HuH-7.5 (cell line): ENCODE measurements around the gene TBC1D5.
A peak's percentile ranks its signal among the peaks of the same experiment; 100 is the strongest.
"Not testable (repeated sequence)": the region's sequence is repeated elsewhere in the genome, so short reads cannot be mapped to it uniquely, and the experiment has no call there.

Experiments
- DNase-seq: peaks from one replicate; pipeline ENCODE4 v3.0.0; 2011; ENCODE audit warnings: low spot score

TBC1D5 gene

DNA sequence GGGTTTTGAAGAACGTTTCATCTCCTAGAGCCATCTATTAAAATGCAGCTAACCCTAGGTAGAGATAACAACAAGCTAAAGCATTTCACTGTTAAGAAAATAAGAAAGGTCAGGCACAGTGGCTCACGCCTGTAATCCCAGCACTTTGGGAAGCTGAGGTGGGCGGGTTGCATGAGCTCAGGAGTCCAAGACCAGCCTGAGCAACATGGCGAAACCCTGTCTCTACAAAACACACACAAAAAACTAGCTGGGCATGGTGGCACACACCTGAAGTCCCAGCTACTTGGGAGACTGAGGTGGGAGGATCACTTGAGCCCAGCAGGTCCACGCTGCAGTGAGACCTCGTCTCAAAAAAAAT is 5.4 kb upstream of the TBC1D5 start:
- no peak for DNase-seq

DNA sequence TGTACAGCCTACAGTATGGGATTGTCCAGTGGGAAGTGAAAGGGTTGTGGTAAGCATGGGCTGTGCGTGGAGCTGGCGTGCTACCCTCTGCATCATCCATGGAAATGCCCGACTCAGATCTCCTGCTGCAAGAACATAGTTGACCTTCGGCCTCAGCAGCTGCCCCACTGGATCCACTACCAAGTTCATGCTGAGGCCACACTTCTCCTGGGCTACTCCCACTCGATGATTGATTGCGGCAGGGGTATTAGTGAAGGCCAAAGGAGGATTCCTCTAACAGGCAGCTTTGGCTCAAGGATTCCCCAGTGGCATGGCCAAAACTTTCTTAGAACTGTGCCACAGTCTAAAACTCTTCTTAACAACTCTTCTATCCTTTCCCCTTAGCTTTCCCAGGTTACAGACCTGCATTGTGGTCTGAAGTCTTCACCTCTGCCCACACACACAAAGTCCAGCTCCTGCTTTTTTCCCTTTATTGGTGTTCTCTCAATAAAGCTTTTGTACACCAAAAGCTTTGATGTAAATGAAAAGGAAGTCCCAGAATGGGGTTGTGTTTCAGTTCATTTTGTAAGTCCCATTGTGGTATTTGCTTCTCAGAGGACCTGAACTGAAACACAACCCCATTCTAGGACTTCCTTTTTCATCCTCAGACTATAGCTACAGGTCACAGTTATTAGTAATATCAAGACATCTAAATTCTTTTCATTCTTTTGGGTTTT is 4.9 kb upstream of the TBC1D5 start:
- DNase-seq = no peak

DNA sequence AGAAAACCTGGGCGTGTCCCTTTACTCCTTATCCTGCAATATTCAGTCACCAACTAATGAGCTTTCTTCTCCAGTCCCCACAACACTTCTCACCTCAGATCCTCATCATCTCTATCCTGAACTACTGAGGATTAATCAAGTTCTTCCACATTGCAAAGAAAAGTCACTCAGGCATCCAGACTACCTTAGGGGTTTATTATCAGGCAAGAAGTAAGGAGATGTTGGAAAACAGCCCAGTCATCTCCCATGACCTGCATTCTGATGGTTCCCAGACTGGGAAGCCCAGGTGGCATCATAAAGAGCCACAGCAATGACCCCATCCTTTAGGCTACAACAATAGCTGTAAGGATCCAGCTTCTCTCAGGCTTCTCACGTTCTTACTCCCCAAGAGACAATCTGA is 3.5 kb upstream of the TBC1D5 start:
- no peak for DNase-seq

DNA sequence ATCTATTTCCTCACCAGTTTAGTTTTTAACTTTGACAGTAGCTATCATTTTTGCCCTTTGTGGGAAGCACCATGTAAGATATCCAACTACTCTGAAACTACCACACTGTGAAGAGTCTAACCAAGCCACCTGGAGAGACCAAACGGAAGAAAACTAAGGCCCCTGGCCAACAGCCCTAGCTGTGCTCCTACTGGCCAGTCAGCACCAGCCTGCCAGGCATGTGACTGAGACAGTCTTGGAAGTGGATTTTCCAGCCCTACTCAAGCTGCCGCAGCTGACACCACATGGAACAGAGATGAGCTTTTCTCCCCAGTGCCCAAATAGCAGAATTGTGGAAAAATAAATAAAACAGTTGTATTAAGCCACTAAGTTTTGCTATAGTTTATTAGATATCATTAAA is 2.9 kb upstream of the TBC1D5 start:
- DNase-seq = no peak

DNA sequence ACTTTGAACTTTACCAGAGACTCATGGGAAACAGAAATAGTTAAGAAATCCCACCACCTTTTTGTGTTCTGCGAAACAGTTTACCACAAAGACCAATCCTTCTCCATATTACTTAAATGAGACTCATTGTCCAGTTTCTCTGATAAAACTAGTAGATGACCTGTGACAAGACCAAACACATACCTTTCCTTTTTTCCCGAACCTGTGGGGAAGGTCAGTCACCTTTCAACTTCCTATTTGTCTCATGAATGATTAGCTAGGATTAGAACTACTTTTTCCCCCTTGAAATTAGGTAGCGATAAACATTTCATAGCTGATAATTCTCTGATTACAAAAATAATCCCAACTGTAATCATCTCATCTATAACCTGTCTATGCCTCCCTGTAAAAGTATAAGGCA is 2.3 kb upstream of the TBC1D5 start:
- DNase-seq = no peak

DNA sequence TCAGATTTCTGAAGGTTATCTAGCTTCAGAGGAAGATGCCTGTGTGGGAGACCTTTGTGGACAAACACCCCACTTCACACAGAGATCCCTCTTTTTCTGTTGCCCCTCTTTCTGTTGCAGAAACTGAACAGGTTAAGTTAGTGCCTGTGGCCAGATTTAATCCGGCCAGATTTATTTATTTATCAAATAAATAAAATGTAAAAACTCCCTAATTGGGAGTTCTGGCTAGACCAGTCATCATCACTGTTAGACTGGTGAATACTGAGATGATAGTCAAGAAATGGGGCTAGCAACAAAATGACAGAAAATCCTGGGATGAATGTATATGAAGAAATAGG is 1.2 kb upstream of the TBC1D5 start:
- no peak for DNase-seq

DNA sequence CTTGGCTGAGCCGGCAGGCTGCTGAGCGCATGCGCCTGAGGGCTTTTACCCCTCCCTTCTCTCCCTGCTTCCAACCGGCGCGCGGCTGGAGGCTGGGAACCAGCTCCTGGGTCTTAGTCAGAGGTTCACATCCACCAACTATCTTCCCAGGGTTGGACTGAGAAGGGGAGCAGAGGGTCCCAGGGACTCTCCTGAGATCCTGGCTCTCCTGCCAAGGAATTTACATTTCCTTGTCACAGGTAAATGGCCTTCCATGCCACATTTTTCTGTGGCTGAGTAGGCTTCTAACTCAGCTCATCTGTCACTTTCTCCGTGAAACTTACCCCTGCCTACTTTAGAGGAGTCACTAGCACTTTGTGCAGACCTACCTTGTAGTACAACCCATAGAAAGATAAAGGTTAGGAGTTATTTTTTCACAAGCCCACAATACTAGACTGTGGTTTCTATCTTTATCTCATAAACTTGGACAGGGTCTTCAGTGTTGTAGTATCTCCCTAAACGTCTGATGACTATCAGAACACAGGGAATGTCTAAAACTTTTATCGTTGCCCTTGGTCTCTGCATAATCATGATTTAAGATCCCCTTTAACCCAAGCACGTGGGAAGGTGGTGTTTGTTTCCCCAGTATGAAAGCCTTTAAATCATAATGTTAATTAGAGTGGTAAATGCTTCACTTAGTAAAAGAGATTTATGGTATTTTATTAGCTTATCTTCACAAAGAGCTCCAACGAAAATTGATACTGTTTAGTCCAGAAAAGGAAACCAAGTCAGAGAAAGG is 638 bp upstream of the TBC1D5 start:
- peak; percentile 56 for DNase-seq

DNA sequence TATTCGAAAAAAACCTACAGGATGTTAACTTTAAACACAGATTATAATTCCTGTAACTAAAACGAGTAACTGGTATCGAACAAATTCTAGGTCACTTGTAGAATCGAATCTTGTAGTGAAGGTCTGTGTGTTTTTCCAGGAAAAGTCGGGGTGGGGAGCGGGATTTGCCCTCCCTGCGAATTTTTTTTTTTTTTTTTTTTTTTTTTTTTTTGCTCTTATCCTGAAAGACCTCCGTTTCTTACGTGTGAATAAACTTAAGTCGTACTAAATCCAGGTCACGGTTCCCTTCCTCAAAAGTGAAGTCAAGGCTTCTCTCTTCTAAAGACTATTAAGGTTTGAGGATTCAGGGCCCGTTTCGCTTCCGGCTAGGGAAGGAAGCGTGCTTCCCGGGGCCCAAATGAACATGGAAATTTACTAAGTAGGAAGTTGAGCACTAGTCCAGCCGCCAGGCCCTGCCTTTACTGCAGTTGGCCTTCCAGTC is 770 bp downstream of the TBC1D5 start:
- DNase-seq = peak; percentile 22

DNA sequence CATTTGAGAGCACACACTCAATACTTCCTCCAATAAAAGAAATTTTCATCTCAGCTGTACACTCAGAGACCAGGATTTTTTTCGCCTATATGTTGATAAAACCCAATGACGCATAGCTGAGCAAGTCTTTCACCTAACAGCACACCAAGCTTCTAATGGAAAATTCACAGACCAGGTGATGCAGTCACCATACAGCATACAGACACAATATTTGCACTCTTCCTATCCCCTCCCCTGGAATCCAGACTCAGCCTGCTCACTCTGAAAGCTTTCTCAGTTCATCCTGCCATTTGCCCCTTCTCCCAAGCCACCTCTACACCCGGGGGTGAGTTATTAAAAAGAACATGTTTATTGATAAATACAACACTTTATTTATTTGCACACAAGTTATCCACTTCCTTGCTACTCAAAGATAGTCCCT is 1.7 kb downstream of the TBC1D5 start:
- peak; percentile 74 for DNase-seq

DNA sequence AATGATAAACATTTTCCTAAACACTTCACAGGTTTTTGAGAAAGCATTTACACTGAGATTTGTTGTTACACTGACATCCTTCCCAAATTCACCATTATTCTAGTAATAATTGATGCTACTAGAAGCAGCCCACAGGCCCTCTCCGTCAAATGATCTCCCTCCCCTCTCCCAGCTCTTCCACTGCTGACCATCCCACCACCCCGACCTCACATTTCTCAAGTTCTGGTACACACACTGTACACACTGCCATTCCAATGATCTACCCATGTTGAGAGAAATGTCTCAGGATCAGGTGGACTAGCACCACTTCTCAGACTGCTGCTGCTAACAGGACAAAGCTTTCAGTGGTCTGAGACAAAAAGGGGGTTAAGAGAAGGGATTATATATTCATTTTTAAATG is 3.5 kb downstream of the TBC1D5 start:
- no peak for DNase-seq

DNA sequence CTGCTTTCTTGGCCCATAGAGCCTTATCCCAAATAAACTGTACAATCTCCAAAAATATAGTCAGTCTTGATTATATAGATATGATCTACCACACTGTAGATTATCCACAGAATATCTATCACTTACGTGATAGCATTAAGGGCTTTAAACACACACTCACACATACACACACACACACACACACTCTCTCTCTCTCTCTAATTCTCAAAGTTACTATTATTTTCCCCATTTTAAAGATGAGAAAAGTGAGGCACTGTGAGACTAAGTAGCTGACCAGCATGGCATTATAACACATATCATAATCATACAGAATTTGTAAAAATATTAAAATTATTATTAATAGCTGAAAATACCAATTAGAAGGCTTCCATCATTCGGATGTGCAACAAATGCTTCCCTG is 4.2 kb downstream of the TBC1D5 start:
- DNase-seq = no peak

DNA sequence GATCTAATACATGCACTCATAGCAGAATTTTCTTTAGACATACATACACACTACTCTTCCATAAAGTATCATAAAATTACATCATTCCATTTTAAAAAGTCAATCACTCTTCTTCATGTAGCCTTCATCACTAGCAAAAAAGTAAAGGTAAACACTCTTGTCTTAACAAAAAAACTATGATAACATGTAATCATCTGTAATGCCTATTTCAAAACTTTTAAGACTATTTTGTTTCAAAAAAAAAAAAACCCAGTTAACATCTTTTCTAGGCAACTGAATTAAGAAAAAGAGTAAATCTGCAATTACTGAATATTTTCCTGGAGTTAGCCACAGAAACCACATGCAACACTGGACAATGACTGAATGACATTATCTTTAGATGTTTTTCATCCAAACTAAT is 4.8 kb downstream of the TBC1D5 start:
- DNase-seq = no peak

DNA sequence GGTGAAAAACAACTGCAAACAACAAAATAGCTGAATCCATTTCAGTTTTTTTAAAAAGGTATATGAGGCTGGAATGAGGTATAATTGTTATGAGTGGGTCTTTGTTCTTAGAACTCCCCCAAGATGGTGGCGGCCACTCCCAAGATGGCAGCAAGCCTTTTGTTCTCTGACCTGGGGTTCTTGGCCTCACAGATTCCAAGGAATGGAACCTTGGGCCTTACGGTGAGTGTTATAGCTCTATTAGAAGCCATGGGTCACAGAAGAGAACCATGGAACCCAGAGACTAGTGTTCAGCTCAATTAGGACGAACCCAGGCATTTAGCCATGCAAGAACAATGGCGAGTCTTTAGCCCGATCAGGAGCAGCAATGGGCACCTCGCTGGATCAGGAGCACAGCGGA is 7.1 kb downstream of the TBC1D5 start:
- not testable (repeated sequence) for DNase-seq

DNA sequence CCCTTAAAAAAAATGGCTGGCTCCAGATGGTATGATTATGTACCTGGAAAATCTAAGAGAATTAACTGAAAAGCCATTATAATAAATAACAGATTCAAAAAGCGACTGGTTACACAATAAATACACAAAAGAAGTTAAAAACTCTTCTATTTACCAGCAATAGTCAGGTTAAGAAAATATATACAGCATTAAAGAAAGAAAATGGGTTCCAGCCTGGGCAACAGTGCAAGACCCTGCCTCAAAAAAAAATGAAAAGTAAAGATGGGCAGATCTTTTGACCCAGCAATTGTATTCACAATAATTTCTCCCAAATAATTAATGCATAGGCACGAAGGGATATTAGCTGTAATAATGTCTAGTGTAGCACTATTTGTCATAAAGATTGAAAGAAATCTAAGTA is 8.7 kb downstream of the TBC1D5 start:
- DNase-seq = no peak

DNA sequence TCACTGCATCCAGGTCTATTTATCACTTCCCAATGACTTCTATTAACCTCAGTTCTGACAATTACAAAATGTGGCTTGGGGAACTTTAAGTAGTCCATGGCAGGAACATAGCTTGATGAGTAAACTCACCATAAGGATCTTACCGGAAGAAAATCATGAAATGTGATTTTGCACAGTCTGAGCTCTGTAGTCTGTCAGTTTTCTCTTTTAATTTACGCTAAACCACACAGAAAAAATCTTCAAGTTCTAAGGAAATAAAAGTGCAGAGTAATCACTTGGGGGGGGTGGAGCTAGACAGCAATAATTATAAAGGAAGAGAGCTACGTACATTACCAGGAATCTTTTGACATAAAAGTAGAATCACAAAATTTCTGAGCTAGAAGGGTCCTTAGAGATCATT is 9.2 kb downstream of the TBC1D5 start:
- DNase-seq = no peak

DNA sequence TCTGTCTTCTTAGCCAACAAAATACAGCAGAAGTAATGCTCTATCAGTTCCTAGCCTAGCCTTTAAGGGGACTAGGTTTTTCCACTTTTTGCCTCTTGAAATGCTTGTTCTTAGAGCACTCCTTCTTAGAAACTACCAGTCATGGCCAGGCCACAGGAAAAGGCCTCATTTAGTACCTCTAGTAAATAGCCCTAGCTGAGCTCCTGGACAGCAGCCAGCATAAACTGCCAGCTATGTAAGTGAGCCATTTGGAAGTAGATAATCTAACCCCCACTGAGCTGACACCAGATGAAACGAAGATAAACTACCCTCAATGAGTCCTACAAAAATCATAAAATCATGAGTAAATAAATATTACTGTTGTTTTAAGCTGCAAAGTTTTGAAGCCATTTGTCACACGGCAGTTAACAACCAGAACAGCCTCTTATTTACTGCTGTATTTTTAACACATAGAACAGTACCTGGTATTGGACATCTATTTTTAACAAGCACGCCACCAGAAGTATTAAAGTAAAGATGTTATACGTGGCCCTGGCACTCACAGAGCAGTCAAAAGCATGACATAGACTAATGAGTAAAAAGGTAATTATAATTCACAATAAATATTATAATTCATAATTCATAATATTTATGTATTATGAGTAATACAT is 12.0 kb downstream of the TBC1D5 start:
- DNase-seq = peak; percentile 20

DNA sequence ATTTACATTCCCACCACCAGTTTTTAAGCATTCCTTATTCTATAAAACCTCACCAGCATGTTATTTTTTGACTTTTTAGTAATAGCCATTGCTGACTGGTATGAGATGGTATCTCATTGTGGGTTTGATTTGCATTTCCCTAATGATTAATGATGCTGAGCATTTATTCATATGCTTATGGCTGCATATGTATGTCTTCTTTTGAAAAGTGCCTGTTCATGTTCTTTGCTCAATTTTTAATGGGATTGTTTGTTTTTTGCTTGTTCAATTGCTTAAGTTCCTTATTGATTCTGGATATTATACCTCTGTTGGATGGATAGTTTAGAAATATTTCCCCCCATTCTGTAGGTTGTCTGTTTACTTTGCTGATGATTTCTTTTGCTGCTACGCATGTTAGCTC is 16.1 kb downstream of the TBC1D5 start:
- DNase-seq = no peak

DNA sequence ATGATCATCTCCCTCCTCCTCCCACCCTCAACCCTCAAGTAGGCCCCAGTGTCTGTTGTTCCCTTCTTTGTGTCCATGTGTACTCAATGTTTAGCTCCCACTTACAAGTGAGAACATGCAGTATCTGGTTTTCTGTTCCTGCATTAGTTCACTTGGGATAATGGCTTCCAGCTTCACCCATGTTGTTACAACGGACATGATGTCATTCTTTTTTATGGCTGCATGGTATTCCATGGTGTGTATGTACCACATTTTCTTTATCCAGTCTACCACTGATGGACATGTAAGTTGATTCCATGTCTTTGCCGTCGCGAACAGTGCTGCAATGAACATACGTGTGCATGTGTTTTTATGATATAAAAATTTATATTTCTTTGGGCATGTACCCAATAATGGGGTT is 16.6 kb downstream of the TBC1D5 start:
- DNase-seq = not testable (repeated sequence)

DNA sequence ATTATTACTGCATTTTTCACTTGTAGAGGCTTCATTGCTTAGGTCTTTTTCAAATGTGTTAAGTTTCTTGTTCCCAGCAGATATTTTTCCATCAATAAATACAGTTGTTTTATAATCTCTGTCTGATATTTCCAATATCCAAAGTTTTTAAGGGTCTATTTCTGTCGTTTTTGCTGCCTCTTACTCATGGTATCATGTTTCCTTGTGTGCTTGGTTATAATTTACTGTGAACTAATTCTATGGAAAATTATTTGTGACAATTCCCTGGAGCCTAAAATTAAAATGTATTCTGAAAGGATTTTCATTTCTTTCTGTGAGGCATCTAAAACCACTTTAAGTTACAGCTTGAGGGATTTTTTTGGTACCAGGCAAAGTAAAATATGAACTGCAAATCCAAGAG is 17.5 kb downstream of the TBC1D5 start:
- DNase-seq = no peak

DNA sequence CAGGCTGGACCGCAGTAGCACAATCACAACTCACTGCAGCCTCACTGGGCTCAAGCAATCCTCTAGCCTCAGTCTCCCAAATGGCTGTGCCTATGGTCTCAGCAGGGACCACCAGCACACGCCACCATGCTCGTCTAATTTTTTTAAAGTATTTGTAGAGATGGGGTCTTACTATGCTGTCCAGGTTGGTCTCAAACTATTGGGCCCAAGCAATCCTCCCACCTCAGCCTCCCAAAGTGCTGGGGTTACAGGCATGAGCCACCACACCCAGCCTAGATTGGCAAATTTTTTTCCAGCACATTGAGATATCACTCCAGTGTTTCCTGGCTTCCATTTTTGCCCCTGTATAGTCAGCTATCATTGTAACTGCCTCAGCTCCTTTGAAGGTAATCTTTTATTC is 18.3 kb downstream of the TBC1D5 start:
- DNase-seq = no peak

DNA sequence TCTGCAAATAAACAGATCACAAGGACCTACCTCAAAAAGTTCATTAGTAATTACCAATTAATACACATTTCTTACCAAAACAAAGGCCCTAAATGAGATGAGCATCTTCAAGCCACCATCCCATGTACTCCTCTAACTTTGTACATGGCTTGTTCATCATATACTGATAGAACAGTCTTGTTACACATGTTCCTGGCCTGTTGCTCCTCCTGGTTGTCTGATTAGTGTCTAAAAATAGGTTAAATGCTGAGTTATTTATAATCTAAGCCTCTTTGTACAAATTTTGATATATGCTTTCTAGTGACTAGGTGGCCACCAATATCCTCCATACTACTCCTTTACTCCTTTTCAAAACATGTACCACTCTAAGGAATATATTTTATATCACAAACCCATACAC is 25.0 kb downstream of the TBC1D5 start:
- no peak for DNase-seq

DNA sequence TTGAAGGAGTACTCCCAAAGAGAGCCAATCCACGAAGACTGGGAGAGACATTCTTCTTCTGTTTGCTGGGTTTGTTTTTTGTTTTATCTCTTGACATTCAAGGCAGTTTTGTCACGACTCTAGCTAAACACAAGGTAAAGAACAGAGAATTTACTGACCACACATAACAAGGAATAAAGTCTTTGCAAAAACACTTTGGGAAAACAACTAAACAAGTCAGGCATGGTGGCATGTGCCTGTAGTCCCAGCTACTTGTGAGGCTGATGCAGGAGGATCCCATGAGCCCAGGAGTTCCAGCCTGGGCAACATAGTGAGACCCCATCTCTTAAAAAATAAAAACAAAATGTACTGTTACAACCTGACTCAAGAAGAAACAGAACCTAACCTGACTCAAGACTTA is 28.0 kb downstream of the TBC1D5 start:
- no peak for DNase-seq

DNA sequence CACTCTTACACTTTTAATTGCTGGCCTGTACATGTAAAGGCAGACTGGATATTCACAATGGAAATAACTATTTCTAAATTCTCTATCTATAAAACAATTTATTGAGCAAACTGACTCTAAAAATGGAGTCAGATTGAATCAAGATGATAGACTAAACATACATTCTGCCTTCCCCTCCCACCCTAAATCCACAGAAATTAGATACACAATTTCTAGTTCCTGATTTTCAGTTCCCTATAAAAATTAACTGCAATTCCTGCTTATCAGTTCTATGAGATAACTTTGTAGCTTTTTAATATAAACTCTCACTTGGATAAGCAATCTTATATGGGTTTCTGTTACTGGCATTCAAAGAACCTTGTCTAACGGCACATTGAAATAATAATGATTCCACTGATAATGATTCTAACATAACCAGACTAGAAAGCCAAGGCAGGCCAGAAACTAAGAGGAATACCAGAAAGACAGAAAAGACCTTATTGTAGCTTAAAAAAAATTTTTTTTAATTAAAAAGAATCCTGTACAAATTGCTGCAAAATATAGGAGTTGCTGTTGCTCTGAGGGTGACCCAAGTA is 33.1 kb downstream of the TBC1D5 start:
- DNase-seq = no peak
